ENCODE results near the gene PTGER3.

GRCh38 chr1:71044833-71045232 lies 2.8 kb downstream of the PTGER3 start:
- no peak for TF ChIP-seq EP300 (IDR thresholded peaks at IDR 0.05; ENCODE audit: borderline replicate concordance)
- no peak for TF ChIP-seq RAD21 (IDR thresholded peaks at IDR 0.05; ENCODE audit: low read depth)
- TF ChIP-seq YY1 (IDR thresholded peaks at IDR 0.05; ENCODE audit: low read depth), result no peak
- no peak for TF ChIP-seq ZBTB7A (IDR thresholded peaks at IDR 0.05; ENCODE audit: low read depth)
- no peak for TF ChIP-seq TEAD4 (IDR thresholded peaks at IDR 0.05)
- no peak for TF ChIP-seq TAF1 (IDR thresholded peaks at IDR 0.05; ENCODE audit: low read depth)
- TF ChIP-seq FOXM1 (IDR thresholded peaks at IDR 0.05; ENCODE audit: borderline replicate concordance, low read depth), result no peak
- no peak for TF ChIP-seq EGR1 (IDR thresholded peaks at IDR 0.05)
- no peak for TF ChIP-seq CEBPB (IDR thresholded peaks at IDR 0.05)
- TF ChIP-seq USF1 (IDR thresholded peaks at IDR 0.05), result no peak
- TF ChIP-seq, protein P1, sequence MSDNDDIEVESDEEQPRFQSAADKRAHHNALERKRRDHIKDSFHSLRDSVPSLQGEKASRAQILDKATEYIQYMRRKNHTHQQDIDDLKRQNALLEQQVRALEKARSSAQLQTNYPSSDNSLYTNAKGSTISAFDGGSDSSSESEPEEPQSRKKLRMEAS (IDR thresholded peaks at IDR 0.05), result no peak

Measured in Ishikawa (cell line).